NB4 (cell line): ENCODE data around the gene NEO1.

ENCODE experiments used
- DNase-seq: peaks from one replicate; pipeline ENCODE4 v3.0.0; 2010; ENCODE audit warnings: low read depth
- H3K4me3 ChIP-seq: one replicate; pipeline ENCODE4 v1.5.1; 2011; ENCODE audit warnings: mild to moderate bottlenecking, low read depth, low read length, moderate library complexity
- MAX ChIP-seq: IDR thresholded peaks from 2 replicates; pipeline ENCODE4 v1.6.1; 2011; ENCODE audit warnings: low read depth, low read length
- MYC ChIP-seq: IDR thresholded peaks from 2 replicates; pipeline ENCODE4 v1.6.1; 2011; ENCODE audit warnings: low read depth, low read length
- POLR2A ChIP-seq: IDR thresholded peaks from 2 replicates; pipeline ENCODE4 v1.6.1; 2011; ENCODE audit warnings: mild to moderate bottlenecking; ENCODE audit not compliant: insufficient read length; ENCODE audit errors: extremely low read depth
- TF ChIP-seq, protein P1 (sequence below): IDR thresholded peaks from one replicate; pipeline ENCODE4 v1.5.1; 2012; ENCODE audit warnings: low read depth, low read length

NEO1 gene

GRCh38 chr15:73172508-73172907 is 120.2 kb downstream of the NEO1 start:
- DNase-seq, result no peak
- TF ChIP-seq MAX, result no peak
- no peak for TF ChIP-seq POLR2A
- TF ChIP-seq, protein P1, sequence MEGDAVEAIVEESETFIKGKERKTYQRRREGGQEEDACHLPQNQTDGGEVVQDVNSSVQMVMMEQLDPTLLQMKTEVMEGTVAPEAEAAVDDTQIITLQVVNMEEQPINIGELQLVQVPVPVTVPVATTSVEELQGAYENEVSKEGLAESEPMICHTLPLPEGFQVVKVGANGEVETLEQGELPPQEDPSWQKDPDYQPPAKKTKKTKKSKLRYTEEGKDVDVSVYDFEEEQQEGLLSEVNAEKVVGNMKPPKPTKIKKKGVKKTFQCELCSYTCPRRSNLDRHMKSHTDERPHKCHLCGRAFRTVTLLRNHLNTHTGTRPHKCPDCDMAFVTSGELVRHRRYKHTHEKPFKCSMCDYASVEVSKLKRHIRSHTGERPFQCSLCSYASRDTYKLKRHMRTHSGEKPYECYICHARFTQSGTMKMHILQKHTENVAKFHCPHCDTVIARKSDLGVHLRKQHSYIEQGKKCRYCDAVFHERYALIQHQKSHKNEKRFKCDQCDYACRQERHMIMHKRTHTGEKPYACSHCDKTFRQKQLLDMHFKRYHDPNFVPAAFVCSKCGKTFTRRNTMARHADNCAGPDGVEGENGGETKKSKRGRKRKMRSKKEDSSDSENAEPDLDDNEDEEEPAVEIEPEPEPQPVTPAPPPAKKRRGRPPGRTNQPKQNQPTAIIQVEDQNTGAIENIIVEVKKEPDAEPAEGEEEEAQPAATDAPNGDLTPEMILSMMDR, result no peak
- TF ChIP-seq MYC, result no peak
- no peak overlapping the region for H3K4me3 ChIP-seq

DNA sequence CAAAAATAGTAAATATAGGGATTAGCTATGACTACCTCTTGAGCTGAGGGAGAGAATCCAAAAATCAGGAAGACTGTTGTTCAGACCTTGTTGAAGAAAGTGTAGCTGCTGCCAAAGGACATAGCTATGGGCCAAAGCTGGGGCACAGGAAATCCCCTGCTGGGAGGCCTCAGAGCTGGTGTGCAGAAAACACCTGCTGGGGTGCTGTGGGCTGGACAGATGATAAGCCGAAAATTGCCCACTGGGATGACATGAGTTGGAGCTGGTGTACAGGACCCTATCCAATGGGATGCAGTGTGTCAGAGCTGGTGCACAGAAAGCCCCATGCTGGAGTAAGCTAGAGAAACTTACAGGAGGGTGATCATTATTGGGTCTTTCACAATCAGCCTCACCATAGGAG is 121.9 kb downstream of the NEO1 start:
- no peak overlapping the region for H3K4me3 ChIP-seq
- TF ChIP-seq POLR2A (no peak), MYC (no peak), MAX (no peak)
- TF ChIP-seq, protein P1, result no peak
- no peak for DNase-seq

GRCh38 chr15:73175382-73175781 is 123.1 kb downstream of the NEO1 start:
- no peak for DNase-seq
- TF ChIP-seq, protein P1, result no peak
- TF ChIP-seq MYC (no peak), MAX (no peak), POLR2A (no peak)
- no peak overlapping the region for H3K4me3 ChIP-seq

DNA sequence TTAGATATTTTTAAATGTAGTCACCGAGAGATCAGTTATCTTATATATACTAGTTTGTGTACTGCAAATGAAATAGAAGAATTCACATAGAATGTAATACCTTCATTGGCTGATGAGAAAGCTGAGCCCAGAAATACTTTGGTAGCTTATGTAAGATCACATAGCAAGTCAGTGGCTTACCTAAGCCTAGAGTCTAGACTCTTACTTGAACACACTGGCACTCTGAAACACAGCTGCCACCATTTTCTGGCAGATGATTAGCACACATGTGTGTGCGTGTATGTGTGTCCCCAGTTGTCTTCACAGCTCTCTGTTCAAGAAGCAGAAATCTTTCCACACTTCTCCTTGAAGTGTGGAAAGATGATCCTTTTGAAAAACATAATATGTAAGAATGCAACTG is 124.3 kb downstream of the NEO1 start:
- no peak for DNase-seq
- TF ChIP-seq MAX (no peak), MYC (no peak), POLR2A (no peak)
- TF ChIP-seq, protein P1, result no peak
- no peak overlapping the region for H3K4me3 ChIP-seq

DNA sequence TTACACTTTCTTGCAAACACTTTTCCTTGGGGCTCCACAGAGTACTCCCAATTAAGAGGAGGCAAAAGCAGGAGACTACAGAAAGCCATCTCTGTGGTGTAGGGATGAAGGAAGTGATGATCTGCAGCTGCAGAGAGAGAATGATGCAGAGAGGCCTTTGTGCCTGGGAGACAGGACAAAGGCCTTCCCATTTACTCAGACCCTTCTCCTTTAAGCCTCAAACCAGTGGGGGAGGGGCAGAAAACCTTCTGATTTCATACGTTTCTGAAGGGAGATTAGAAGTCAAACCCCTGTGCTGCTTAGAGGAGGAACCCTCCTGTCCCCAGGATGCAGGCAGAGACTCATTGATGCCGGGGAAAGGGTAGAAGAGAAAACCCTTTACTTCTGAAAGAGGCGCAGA is 130.8 kb downstream of the NEO1 start:
- TF ChIP-seq, protein P1, result no peak
- no peak for TF ChIP-seq POLR2A
- no peak for TF ChIP-seq MYC
- H3K4me3 ChIP-seq, result no peak overlapping the region
- no peak for DNase-seq

GRCh38 chr15:73190189-73190601 is 137.9 kb downstream of the NEO1 start:
- DNase-seq, result no peak
- TF ChIP-seq MAX (no peak), POLR2A (no peak), MYC (no peak)
- TF ChIP-seq, protein P1, result no peak

More at GRCh38 chr15:73190189-73190601, 137.9 kb downstream of the NEO1 start:
- no peak overlapping the region for H3K4me3 ChIP-seq
